GM18909 (cell line): ENCODE data around the gene NAV3.

Source experiments
- ATAC-seq: cut with Tn5 transposase; IDR thresholded peaks from one replicate; pipeline ENCODE4 v1.9.1; 2021; ENCODE audit warnings: mild to moderate bottlenecking; ENCODE audit not compliant: unreplicated experiment, poor library complexity

NAV3 gene

DNA sequence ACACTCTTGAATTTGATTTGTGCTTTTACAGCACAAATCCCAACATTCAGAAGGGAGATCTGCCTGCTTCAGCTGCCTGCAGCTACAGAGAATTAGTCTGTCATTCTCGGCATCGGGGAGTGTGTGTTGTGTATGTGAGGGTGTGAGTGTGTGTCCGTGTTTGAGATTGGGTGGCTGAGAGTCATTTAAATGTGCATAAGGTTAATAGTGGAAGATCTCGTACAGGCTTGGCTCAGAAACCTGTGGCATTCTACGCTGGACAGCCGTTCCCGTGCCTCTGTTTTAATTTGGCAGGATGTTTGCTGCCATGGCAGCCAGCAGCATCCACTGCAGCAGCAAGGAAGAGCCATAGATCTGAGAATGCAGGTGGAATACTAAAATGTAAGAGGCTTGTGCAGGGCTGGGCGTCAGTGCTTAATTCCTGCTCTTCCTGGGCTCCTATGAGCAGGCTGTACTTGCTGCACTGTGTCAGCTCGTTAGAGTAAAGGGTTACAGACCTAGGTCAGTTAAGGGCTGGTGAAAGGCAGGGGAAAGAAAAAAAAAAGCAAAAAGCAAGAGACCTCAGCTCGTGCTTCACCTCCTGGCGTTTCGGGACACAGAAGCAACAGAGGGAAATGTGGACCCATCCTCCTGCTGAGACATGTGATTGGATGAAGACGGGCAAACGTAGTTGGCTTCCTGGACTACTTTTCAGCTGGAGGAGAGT lies 205.4 kb downstream of the NAV3 start:
- ATAC-seq = no peak

DNA sequence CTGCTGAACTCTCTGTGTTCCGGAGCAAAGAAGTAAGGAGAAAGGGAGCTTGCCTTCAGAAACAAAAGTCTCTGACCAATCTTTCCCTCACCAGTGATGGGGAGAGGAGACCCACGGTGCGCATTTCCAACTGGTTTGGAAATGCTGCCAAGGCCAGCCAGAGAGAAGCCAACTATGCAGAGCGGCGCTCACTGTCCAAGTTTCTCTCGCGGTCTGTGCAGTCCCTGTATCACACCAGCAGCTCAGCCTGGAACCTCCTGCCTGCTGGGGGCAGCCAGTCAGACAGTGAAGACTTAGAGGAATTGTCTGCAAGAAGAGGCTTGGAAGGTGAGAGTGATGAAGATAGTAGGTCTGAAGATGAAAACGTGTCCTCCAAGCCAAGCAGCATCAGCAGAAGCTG lies 206.2 kb downstream of the NAV3 start:
- ATAC-seq = no peak

DNA sequence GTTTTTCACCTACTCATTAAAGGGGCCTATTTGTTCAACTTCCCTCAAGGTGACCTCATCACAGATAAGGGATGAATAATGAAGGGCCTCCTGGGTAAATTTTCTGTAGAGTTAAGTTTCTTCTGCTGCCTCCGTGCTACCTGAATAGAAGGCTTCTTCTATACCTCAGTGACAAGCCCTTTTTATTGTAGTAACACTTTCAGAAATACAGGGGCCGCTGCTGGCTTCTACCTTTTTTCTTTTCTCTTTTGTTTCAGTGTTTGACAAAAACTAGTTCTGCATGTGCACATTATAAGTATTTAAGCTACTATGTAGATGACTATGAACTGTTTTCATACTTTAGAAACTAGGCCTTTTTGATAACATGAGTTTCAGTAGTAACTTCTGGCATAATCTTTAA lies 207.0 kb downstream of the NAV3 start:
- ATAC-seq = no peak

DNA sequence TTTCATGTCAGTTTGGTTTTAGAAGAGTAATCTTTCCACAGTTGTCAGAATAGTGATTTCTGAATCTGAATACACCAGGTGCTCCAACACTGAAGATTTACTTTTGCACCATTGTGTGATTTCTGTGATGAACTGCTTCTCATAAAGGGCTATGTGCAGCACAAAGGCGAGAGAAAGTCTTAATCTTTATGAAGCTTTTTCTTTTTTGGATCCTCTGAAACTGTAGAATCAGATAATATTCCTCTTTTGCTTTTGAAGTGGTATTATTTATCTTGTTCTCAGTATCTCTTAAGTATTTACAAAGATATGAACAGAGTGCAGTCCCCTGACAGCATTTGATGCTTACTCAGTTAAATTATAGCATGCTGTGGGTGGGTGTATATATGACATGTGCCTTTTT lies 207.8 kb downstream of the NAV3 start:
- ATAC-seq = no peak

DNA sequence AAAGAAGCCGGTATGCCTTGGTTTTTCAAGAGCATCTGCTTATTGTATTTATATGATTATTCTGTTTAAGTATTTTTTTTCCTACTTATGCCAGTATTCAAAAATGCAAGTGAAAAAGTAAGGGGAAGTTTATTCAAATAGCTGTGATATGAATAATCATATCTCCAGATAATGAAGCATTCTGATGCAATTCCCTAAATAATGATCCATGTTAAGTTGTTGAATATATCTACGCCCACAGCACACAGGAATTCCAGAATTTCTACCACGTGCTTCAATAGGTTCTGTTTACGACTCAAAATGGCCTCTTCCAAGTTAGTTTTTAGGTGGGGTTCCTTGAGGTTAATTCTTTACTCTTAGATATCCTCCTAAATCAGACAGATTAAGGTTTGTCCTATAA lies 208.3 kb downstream of the NAV3 start:
- ATAC-seq = no peak

DNA sequence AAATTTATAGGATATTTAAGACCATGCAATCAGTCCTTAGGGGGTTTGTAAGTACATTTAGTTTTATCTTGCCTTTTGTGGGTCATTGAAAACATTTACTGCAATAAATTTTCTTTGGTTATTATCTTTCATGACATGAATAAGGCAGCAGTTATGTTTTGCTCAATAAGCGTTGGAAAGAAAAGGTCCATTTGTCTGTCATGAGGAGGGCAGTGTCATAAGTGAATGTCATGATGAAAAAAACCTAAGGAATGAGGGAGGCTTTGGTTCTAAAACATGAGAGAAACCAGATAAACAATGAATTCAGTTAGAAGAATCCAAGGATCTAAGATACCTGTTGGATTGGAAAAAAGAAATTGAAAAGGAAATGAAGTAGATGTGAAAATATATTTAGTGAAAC lies 209.4 kb downstream of the NAV3 start:
- no peak for ATAC-seq

DNA sequence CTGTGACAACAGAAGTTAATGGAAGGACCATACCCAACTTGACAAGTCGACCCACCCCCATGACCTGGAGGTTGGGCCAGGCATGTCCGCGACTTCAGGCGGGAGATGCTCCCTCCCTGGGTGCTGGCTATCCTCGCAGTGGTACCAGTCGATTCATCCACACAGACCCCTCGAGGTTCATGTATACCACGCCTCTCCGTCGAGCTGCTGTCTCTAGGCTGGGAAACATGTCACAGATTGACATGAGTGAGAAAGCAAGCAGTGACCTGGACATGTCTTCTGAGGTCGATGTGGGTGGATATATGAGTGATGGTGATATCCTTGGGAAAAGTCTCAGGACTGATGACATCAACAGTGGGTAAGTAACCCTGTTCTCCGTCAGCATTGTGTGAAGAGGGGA lies 220.1 kb downstream of the NAV3 start:
- ATAC-seq = no peak

DNA sequence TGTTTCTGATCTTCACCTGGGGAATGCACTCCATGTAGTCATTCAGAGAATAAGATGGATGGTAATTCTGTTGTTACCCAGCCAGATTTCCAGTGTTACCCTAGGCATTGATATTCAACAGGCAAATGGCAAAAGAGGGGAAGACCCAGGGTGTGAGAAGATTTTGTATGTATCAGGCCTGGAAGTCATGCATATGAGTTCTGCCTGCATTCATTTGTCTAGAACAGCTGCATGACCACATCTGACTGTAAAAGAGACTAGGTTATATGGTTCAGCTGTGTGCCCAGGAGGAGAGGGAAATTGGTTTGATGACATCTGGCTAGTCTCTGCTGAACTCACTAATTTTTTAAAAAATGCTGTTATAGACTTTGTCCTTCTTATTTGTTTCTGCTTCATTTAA lies 224.9 kb downstream of the NAV3 start:
- ATAC-seq = no peak

DNA sequence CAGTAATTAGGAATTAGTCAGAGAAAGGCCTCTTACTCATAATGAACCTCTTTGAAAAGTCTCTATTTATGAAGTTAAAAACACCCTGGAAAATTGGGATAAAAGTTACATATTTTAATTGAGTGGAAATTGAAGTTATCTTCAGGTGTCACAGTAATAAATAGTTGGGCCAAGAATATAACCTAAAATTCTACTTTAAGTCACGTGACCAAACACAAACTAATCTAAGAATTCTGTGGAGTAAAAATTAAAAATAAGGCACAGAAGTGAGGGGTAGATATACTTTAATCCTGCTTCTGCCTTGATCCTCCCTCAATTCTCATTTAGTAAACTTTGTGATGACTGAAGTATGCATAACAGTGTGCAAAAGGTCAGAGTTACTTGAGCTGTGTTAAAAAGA lies 226.4 kb downstream of the NAV3 start:
- ATAC-seq = no peak

DNA sequence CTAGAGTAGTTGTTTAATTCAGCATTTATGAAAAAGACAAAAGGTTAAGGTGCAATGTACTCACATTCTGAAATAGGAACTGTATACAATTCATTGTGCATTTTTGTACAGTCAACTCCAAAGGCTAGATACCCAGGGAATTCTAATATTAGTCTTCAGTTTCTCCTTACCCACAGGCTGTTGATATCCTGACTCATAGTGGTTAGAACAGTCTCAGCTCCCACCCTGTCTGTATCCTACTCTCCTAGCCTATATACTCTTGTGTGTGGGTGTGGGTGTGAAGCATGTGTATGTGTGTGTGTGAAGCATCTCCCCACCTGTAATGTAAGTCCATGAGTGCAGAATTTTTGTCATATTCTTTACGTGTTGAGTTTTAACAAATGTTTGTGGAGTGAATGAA lies 229.5 kb downstream of the NAV3 start:
- no peak for ATAC-seq

DNA sequence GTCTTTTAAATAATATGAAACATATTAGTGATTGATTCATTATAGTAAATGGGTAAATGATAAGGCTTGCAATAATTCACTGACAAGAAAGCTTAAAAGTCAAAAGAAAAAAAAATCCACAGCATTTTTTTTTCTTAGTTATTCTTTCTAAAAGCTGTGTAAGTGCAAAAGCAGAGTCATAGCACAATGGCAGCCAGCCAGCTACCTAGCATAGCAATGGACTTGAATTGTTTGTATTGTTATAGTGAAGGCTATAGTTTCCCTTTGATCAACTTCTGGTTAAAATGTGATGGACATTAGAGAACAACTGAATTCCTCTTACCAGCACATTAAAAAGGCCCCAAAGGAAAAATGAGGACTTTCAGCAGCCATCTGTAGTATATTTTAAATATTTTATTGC lies 232.1 kb downstream of the NAV3 start:
- no peak for ATAC-seq

DNA sequence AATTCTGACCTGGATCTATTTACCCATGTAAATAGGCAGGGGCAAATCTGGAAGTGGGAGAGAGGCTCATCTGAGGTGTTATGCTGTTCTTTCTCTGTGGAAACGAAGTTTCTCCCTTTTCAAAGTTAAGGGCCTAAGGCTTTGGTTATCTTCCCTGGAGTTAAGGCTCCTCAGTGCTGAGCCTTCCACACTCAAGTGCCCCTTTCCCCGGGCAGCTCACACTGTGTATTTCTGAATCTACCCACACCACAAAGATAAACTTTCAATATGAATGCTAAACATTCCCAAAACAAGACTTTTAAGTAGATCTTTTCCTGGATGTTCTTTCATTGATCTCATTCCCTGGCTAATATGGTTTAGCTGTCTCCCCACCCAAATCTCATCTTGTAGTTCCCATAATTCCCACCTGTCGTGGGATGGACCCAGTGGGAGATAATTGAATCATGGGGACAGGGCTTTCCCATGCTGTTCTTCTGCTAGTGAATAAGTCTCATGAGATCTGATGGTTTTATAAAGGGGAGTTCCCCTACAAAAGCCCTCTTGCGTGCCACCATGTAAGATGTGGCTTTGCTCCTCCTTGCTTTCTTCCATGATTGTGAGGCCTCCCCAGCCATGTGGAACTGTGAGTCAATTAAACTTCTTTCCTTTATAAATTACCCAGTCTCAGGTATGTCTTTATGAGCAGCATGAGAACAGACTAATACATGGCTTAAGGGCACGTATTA lies 251.1 kb downstream of the NAV3 start:
- ATAC-seq = no peak

DNA sequence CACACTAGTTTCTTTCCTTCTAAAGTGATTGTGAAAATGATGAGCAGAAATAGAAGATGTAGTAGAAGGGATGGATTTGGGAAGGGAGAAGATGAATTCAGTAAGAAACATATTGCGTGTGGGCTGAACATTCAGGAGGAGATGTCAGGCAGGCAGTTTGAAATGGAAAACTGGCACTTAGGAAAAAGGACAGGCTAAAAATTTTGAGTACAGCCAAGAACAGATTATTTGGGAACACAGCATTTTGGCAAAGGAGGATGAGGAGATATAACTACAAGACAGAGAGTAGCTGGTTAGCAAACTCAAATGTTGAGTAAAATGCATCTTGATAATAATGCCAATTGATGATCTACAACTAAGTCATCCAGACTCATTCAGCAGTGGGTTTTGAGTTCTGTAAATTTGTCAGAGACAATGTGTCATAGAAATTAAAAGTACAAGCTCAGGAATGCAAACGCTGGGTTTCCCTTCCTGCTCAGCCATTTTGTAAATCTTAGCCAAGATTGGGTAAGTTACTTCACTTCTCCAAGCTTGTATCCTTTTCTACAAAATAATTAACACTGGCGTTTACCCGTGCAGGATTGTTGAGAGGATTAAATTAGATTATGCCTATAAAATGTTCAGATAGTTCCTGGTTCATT lies 255.0 kb downstream of the NAV3 start:
- ATAC-seq = no peak

DNA sequence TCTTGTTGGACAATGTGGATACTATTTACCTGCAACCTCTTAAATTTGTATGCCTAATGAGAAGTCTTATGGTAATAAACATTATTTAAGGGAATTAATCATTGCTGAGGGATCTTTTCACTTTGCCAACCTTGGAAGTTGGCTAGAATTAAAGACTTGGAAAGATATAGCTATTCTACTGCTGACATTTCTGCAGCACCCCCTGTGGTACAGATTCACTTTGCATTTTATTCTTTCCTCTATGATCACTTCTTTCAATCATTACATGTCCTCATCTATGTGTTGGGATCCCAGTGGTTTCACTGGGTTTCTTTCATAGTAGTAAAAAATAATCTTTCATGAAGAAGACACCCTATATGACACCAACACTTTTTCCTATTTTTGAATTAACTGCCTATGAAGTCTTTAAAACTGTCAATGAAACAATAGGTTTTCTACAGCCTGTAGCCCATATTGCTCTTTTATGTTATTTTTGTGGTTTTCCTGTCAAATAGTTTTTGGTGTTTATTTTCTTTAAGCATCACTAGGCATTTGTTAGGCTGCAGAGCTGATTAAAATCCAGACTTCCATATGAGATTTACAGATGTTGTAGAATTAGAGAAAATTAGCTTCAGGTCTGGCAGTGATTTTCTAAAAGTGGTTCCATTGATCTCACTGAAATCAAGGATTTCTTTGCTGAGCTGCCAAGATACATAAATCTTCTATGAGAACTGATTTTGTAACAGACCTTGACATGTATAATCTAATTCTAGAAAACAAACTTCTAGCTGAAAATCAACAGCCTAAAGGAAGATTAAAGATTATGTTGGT lies 256.1 kb downstream of the NAV3 start:
- ATAC-seq = no peak

DNA sequence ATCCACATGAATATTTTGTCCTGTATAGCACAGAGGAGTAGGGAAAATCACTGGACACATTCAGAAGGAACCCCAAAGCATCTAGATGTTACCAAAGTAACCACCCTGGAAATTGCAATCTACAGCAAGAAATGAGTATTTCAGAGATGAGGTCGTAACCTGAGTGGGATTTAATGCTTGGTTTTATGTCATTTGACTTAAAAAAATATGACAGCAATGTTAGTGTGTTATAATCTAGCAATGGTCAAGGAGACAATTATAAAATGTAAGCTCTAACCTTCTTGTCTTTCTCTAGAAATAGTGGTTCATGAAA lies 256.6 kb downstream of the NAV3 start:
- no peak for ATAC-seq

DNA sequence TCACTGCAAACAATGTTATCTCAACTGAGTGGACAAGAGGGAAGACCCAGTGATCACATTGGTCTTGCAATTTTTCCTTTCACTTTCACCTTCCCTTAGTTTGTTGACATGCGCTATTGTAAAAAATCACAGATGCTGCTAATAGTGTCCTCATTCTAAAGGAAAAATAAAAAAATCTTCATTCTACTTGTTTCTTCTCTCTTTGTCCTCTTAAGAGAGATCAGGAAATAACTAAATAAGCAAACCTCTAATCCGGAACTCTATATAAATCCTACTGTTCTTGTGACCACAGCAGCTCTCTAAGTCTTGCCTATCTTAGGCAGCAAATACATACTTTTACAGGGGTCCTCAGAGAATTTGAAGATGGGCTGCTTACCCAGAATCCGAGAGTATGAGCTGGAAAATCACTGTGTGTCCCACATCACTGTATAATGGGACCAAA lies 257.7 kb downstream of the NAV3 start:
- peak; percentile 81 for ATAC-seq

DNA sequence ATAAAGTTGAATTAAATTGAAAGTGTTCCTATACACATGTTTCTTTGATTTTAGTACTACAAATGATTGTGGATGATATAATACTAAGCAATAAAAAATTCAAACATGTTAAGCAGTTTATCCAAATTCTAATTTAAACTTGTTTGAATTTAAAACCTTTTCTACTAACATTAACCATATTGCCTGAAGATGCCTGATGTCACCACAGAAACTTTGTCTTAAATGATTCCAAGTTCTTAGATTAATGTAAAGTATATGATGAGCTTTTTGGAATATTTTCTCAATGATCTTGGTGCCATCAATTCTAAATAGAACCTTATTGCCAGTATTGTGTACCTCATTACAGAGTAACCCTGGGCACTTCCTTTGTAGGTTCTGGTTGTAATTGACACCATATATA lies 259.6 kb downstream of the NAV3 start:
- ATAC-seq = no peak

DNA sequence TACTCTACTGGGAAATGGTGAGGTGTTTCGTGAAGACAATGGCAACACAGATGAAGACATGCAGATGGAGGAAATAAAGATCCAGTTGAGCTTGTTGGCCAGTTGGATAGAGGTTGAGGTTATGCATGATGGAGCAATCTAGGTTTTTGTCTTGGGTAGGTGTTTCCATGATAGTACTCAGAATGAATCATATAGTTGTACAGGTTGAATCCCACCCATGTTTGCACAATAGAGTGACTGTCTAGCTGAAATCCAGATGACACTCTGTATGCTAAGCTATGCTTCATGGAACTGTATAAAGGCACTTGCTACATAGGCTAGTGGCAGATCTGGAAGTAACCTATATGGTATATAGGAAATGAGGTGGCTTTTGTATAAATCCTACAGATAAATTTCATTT lies 264.9 kb downstream of the NAV3 start:
- ATAC-seq = no peak

DNA sequence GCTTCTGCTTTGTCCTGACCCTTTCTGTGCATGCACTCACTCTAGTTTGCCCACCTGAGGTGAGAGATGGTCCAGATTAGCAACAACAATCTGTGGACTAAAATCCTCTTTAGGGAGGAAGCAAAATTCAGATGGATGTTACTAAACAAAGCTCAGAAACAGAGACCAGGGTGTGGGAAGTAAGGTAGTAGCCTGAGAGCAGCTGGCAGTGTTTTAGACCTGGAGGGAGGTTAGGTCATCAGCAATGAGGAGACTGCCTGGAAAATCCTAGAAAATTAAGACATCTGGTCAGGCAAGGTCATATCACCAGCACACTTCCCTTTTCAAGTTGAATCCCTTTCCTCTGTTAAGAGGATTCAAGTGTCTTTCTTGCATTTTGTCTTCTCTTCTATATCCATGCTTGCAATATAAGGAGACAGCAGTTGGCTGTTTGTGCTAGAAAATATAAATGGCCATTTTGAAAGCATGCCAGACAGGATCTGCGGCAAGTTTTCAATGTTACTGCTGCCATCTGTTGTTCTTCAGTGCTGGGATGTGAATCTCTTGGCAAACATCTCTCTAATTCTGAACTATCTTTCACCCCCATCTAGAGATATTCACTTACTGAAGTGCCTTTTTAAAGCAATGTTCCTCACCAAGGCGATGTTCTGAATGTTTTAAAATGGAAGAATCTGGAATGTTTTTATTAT lies 266.4 kb downstream of the NAV3 start:
- ATAC-seq = no peak

DNA sequence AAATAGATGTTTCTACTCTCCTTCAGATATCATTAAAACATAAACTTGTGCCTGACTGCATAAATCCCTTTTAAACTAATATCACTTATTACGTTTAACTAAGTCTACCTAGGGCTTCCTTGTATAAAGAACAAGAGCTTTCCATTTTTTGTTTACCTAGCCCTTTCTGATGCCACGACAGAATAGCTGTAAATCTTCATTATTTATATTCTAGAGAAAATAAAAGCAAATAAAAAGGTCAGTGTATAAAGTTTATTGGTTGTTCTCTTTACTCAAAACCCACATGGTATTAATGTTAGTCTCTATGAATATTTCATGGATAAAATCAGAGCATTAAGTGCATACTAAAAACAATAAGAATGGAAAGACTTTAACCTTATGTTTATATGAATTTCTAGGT lies 269.1 kb downstream of the NAV3 start:
- no peak for ATAC-seq
